ENCODE measurements around the gene LPCAT3.

DNA sequence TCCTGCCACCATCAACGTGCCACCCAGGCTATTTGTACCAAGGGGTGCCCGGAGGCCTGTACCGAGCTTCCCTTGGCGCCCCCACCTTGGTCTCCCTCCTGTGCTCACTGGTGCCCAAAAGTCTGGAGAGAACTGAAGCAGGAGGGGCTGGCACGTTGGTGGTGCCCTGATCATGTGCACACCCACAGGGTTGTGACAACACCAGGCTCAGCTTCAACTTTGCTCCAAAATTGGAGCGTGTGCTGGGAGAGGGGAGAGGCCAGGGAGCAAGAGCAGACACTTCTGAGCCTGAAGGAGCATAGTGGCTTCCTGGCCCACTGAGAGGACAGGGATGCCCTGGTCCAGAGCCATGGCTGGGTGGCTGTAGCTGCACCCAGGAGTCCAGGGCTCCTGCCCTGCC lies 13.0 kb upstream of the LPCAT3 start:
- TF ChIP-seq, protein P1, sequence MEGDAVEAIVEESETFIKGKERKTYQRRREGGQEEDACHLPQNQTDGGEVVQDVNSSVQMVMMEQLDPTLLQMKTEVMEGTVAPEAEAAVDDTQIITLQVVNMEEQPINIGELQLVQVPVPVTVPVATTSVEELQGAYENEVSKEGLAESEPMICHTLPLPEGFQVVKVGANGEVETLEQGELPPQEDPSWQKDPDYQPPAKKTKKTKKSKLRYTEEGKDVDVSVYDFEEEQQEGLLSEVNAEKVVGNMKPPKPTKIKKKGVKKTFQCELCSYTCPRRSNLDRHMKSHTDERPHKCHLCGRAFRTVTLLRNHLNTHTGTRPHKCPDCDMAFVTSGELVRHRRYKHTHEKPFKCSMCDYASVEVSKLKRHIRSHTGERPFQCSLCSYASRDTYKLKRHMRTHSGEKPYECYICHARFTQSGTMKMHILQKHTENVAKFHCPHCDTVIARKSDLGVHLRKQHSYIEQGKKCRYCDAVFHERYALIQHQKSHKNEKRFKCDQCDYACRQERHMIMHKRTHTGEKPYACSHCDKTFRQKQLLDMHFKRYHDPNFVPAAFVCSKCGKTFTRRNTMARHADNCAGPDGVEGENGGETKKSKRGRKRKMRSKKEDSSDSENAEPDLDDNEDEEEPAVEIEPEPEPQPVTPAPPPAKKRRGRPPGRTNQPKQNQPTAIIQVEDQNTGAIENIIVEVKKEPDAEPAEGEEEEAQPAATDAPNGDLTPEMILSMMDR (conservative IDR thresholded peaks at IDR 0.05; ENCODE audit: low read depth, low read length) = no peak
- no peak for TF ChIP-seq RFX5 (IDR thresholded peaks at IDR 0.05; ENCODE audit: low read depth, low read length)
- TF ChIP-seq POLR2A (IDR thresholded peaks at IDR 0.05; ENCODE audit: low read depth, low read length) = no peak
- TF ChIP-seq CEBPB (IDR thresholded peaks at IDR 0.05; ENCODE audit: low read depth, low read length) = no peak
- TF ChIP-seq FOS (IDR thresholded peaks at IDR 0.05; ENCODE audit: low read depth, low read length) = no peak
- TF ChIP-seq, protein P2, sequence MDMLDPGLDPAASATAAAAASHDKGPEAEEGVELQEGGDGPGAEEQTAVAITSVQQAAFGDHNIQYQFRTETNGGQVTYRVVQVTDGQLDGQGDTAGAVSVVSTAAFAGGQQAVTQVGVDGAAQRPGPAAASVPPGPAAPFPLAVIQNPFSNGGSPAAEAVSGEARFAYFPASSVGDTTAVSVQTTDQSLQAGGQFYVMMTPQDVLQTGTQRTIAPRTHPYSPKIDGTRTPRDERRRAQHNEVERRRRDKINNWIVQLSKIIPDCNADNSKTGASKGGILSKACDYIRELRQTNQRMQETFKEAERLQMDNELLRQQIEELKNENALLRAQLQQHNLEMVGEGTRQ (IDR thresholded peaks at IDR 0.05; ENCODE audit: low read depth, low read length) = no peak
- TF ChIP-seq RCOR1 (IDR thresholded peaks at IDR 0.05; ENCODE audit: insufficient replicate concordance, low read length) = no peak
- no peak for TF ChIP-seq CHD1 (IDR thresholded peaks at IDR 0.05; ENCODE audit: low read depth, low read length)
- TF ChIP-seq, protein P3, sequence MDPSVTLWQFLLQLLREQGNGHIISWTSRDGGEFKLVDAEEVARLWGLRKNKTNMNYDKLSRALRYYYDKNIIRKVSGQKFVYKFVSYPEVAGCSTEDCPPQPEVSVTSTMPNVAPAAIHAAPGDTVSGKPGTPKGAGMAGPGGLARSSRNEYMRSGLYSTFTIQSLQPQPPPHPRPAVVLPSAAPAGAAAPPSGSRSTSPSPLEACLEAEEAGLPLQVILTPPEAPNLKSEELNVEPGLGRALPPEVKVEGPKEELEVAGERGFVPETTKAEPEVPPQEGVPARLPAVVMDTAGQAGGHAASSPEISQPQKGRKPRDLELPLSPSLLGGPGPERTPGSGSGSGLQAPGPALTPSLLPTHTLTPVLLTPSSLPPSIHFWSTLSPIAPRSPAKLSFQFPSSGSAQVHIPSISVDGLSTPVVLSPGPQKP (IDR thresholded peaks at IDR 0.05; ENCODE audit: borderline replicate concordance, low read depth, low read length) = no peak
- TF ChIP-seq RAD21 (IDR thresholded peaks at IDR 0.05; ENCODE audit: low read length) = no peak
- no peak for TF ChIP-seq SMC3 (IDR thresholded peaks at IDR 0.05; ENCODE audit: low read depth, low read length)
- TF ChIP-seq MAFK (IDR thresholded peaks at IDR 0.05; ENCODE audit: low read depth, low read length) = no peak
- TF ChIP-seq BHLHE40 (IDR thresholded peaks at IDR 0.05; ENCODE audit: low read depth, low read length) = no peak

Data from IMR-90 (cell line).